Lower leg skin (tissue), 3 donors: ENCODE measurements around the gene FBLIM1.

Experiments used
- POLR2A ChIP-seq, 2 donors: fragments of 450-650 bp; IDR thresholded peaks; one replicate each; pipeline ENCODE4 v1.6.1; 2016 to 2017; ENCODE audit warnings: antibody characterized with exemption in 2 of 2, mild to moderate bottlenecking in 1 of 2, moderate library complexity in 1 of 2
- TF ChIP-seq, protein P1 (sequence below), 3 donors: fragments of 450-650 bp; IDR thresholded peaks; one replicate each; pipeline ENCODE4 v1.5.1; 2016; ENCODE audit warnings: antibody characterized with exemption in 3 of 3, mild to moderate bottlenecking in 3 of 3, moderate library complexity in 2 of 3

DNA sequence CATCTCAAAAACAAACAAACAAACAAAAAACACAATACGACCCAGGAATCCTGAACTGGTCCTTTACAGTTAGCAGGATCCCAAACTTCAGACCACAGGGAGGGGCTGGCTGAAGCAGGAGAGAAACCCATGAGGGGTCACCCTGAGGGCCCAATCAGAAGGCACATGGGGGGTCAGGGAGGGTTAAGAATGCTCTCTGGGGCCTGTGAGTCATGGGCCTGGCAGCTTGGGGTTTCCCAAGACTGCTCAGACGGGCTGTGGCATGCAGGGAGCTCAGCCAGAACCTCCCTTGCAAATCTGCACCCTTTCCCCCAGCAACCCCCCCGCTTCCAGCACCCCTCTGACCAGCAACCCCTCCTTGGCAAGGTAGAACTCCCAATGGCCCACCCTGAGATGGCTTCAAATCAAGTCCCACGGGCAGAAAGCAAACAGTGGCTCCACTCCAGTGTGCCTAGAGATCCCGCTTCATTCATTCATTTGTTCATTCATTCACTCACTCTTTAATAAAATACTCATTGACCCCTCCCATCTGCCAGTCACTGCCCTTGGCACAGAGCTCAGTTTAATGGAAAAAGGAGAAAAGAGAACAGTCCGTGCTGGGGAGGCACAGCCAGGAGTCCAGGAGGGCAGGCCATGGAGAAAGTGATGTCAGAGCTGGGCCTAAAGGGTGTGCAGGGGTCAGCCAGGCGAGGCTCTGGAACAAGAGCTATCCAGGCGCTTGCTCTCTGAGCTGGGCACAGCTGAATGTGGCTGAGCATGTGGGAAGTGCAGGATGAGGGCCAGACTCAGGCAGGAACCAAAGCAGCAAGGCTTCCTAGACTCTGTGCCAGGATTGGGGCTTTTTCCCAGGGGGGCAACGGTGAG, 40.6 kb downstream of the FBLIM1 start:
- TF ChIP-seq, protein P1, sequence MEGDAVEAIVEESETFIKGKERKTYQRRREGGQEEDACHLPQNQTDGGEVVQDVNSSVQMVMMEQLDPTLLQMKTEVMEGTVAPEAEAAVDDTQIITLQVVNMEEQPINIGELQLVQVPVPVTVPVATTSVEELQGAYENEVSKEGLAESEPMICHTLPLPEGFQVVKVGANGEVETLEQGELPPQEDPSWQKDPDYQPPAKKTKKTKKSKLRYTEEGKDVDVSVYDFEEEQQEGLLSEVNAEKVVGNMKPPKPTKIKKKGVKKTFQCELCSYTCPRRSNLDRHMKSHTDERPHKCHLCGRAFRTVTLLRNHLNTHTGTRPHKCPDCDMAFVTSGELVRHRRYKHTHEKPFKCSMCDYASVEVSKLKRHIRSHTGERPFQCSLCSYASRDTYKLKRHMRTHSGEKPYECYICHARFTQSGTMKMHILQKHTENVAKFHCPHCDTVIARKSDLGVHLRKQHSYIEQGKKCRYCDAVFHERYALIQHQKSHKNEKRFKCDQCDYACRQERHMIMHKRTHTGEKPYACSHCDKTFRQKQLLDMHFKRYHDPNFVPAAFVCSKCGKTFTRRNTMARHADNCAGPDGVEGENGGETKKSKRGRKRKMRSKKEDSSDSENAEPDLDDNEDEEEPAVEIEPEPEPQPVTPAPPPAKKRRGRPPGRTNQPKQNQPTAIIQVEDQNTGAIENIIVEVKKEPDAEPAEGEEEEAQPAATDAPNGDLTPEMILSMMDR (IDR thresholded peaks at IDR 0.05), result no peak
- no peak for TF ChIP-seq POLR2A (IDR thresholded peaks at IDR 0.05)
